ENCODE results near the gene OR4Q3. TPM values are rescaled to one million over a fixed set of nuclear protein-coding genes. Genes with fewer than 3 reads are reported as not detected.
"Not testable (repeated sequence)": the region's sequence is repeated elsewhere in the genome, so short reads cannot be mapped to it uniquely, and the experiment has no call there.

Gene OR4Q3
- total RNA-seq (ENCODE audit: unreplicated experiment) = not detected
- long read RNA-seq = 0 reads

DNA sequence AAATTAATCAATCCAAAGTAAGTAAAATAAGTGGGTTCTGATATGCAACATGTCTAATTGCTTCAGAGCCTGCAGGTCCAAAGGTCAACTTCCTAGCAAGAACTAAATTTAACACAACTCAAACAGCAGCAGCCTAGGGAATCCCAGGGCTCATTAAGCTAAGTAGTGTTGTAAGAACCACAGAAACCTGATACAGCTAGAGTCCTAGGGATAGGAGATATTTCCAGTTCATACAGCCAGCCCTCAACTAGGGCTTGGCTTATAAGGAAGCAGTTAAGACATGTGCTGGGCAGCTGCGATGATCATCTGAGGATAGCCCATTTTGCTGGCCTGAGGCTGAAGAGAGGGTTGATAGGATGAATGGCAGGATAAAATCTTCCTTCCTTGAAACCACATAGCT lies at the start of gene OR4Q3:
Gene OR4Q3, plus strand, starts transcription at position 316 of the 400 bp plus-strand sequence.
- Mint-ChIP-seq H3K36me3 (ENCODE audit: unreplicated experiment) (no peaks in the 10 kb centered on the region), H3K4me1 (ENCODE audit: low read depth, unreplicated experiment) (no peaks in the 10 kb centered on the region), H3K4me3 (ENCODE audit: unreplicated experiment) (no peak within 1 kb of the TSS), H3K27me3 (ENCODE audit: unreplicated experiment) (no peaks in the 10 kb centered on the region), H3K9me3 (ENCODE audit: unreplicated experiment) (peaks cover 5% of the 10 kb centered on the region), H3K27ac (ENCODE audit: unreplicated experiment) (no peak within 1 kb of the TSS)
- no peak for DNase-seq
- TF ChIP-seq, protein P1, sequence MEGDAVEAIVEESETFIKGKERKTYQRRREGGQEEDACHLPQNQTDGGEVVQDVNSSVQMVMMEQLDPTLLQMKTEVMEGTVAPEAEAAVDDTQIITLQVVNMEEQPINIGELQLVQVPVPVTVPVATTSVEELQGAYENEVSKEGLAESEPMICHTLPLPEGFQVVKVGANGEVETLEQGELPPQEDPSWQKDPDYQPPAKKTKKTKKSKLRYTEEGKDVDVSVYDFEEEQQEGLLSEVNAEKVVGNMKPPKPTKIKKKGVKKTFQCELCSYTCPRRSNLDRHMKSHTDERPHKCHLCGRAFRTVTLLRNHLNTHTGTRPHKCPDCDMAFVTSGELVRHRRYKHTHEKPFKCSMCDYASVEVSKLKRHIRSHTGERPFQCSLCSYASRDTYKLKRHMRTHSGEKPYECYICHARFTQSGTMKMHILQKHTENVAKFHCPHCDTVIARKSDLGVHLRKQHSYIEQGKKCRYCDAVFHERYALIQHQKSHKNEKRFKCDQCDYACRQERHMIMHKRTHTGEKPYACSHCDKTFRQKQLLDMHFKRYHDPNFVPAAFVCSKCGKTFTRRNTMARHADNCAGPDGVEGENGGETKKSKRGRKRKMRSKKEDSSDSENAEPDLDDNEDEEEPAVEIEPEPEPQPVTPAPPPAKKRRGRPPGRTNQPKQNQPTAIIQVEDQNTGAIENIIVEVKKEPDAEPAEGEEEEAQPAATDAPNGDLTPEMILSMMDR (IDR thresholded peaks at IDR 0.05; ENCODE audit: partially characterized antibody, unreplicated experiment) = no peak

DNA sequence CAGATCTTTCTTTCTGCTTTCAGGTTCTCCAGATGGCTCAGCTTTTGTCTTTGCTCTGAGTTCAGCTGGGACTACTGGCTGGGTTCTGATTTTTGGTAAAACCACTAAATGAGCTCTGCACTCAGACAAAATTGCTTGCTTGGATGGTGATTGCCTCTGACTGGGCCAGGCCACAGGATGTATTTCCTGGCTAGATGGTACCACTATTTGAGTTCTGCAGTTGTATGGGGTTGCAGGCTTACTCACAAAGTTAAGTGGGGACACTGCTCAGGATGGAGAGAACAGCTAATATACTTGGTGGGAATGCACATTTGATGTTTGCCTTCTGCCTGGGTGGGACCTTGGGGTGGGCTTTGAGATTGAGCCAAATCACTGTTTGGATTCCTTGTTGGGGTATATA lies 14.0 kb upstream of the OR4Q3 start:
- H3K4me3 Mint-ChIP-seq (ENCODE audit: unreplicated experiment) = no peak overlapping the region
- peaks cover 11% of the 10 kb centered on the region for H3K9me3 Mint-ChIP-seq (ENCODE audit: unreplicated experiment)
- H3K27ac Mint-ChIP-seq (ENCODE audit: unreplicated experiment) = no peak overlapping the region
- no peak for DNase-seq
- no peaks in the 10 kb centered on the region for H3K27me3 Mint-ChIP-seq (ENCODE audit: unreplicated experiment)
- TF ChIP-seq, protein P1 (IDR thresholded peaks at IDR 0.05; ENCODE audit: partially characterized antibody, unreplicated experiment) = no peak
- H3K4me1 Mint-ChIP-seq (ENCODE audit: low read depth, unreplicated experiment) = no peaks in the 10 kb centered on the region
- H3K36me3 Mint-ChIP-seq (ENCODE audit: unreplicated experiment) = peaks cover 6% of the 10 kb centered on the region

DNA sequence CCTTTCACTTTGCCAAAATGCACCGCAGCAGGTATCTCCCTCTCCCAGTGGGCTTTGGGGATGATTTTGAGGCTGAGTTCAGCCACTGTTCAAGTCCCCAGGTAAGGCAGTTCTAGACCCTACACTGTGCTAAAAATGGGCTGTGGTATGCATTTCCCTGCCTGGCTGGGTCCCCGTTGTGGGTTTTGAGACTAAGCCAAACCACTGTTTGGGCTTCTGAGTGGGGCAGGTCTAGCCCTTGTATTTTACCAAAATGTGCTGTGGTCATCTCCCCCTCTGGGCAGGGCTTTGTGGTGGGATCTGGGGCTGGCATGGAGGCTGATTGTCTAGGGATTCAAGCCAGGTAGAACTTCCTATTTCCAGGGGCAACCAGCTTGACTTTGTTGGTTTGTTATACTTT lies 13.6 kb upstream of the OR4Q3 start:
- Mint-ChIP-seq H3K36me3 (ENCODE audit: unreplicated experiment) (peaks cover 6% of the 10 kb centered on the region), H3K4me3 (ENCODE audit: unreplicated experiment) (no peak overlapping the region), H3K27ac (ENCODE audit: unreplicated experiment) (no peak overlapping the region), H3K27me3 (ENCODE audit: unreplicated experiment) (no peaks in the 10 kb centered on the region), H3K4me1 (ENCODE audit: low read depth, unreplicated experiment) (no peaks in the 10 kb centered on the region), H3K9me3 (ENCODE audit: unreplicated experiment) (peaks cover 11% of the 10 kb centered on the region)
- DNase-seq = no peak
- TF ChIP-seq, protein P1 (IDR thresholded peaks at IDR 0.05; ENCODE audit: partially characterized antibody, unreplicated experiment) = no peak

DNA sequence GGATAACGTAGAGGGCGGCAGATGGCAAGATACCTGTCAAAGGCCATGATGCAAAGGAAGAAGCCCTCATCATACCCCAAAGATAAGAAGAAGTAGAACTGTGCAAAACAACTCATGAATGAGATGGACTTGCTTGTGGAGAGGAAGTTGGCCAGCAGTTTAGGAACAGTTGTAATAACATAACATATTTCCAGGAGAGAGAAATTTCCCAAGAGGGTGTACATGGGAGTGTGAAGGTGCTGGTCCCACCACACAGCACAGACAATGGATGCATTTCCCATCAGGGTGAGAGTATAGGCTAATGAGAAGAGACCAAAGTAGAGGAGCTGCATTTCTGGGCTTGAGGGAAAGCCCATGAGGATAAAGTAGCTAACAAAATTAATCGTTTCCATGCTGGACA lies 9.5 kb upstream of the OR4Q3 start:
- H3K4me3 Mint-ChIP-seq (ENCODE audit: unreplicated experiment); H3K4me1 Mint-ChIP-seq (ENCODE audit: low read depth, unreplicated experiment); H3K36me3 Mint-ChIP-seq (ENCODE audit: unreplicated experiment); H3K9me3 Mint-ChIP-seq (ENCODE audit: unreplicated experiment); DNase-seq; H3K27me3 Mint-ChIP-seq (ENCODE audit: unreplicated experiment); H3K27ac Mint-ChIP-seq (ENCODE audit: unreplicated experiment): not testable (repeated sequence)

DNA sequence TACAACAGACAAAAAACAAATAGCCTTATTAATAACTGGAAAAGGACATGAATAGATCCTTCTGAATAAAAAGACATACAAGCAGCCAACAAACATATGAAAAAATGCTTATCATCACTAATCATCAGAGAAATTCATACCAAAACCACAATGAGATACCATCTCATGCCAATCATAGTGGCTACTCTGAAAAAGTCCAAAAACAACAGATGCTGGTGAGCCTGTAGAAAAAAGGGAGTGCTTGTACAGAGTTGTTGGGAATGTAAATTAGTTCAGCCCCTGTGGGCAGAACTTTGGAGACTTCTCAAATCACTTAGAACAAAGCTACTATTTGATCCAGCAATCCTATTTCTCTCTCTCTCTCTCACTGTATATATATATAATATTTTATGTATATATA lies 8.9 kb downstream of the OR4Q3 start:
- not testable (repeated sequence) for H3K27ac Mint-ChIP-seq (ENCODE audit: unreplicated experiment); H3K36me3 Mint-ChIP-seq (ENCODE audit: unreplicated experiment); DNase-seq; H3K4me1 Mint-ChIP-seq (ENCODE audit: low read depth, unreplicated experiment); H3K4me3 Mint-ChIP-seq (ENCODE audit: unreplicated experiment); H3K9me3 Mint-ChIP-seq (ENCODE audit: unreplicated experiment); H3K27me3 Mint-ChIP-seq (ENCODE audit: unreplicated experiment)

DNA sequence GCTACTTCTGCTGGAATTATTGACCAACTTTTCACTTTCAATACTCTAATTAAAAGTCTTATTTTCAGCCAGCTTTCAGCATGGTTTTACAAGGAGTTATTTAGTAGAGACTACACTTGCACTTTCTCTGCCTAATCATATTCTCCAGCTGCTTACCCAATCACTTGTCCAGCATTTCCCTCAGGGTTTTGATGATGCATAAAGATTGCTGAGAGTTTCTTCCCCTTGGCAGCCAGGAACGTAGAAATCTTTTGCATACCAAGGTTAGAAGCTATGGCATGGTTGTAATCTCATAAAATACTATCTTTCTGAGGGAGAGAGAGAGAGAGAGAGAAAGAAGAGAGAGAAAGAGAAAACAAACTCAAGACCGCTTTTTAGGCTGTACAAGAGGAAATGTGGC lies 10.8 kb downstream of the OR4Q3 start:
- no peaks in the 10 kb centered on the region for H3K36me3 Mint-ChIP-seq (ENCODE audit: unreplicated experiment)
- peaks cover 4% of the 10 kb centered on the region for H3K27me3 Mint-ChIP-seq (ENCODE audit: unreplicated experiment)
- TF ChIP-seq, protein P1 (IDR thresholded peaks at IDR 0.05; ENCODE audit: partially characterized antibody, unreplicated experiment) = no peak
- DNase-seq = no peak
- H3K27ac Mint-ChIP-seq (ENCODE audit: unreplicated experiment) = no peak overlapping the region
- H3K4me3 Mint-ChIP-seq (ENCODE audit: unreplicated experiment) = no peak overlapping the region
- no peaks in the 10 kb centered on the region for H3K4me1 Mint-ChIP-seq (ENCODE audit: low read depth, unreplicated experiment)
- H3K9me3 Mint-ChIP-seq (ENCODE audit: unreplicated experiment) = peaks cover 7% of the 10 kb centered on the region

DNA sequence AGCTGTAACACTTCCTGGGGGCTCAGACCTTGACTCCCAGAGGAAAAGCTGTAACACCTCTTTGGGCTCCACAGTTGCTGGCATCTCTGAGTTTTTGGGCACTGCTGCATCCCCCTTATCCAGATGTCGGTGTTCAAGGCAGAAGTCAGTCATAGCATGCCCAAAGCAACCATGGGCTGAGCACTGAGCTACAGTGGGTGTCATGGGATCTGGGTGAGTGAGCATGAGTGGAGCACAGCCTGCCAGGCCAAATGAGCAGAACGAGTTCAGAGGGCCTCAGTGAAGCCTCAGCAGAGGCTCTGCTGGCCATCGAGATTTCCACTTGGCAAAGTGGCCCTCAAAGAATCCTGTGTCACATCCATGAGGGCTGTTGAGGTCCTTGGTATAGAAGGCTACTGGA lies 28.1 kb downstream of the OR4Q3 start:
- H3K9me3 Mint-ChIP-seq (ENCODE audit: unreplicated experiment) = peaks cover 24% of the 10 kb centered on the region
- not testable (repeated sequence) for H3K36me3 Mint-ChIP-seq (ENCODE audit: unreplicated experiment); DNase-seq; H3K4me3 Mint-ChIP-seq (ENCODE audit: unreplicated experiment); H3K27me3 Mint-ChIP-seq (ENCODE audit: unreplicated experiment); H3K27ac Mint-ChIP-seq (ENCODE audit: unreplicated experiment); H3K4me1 Mint-ChIP-seq (ENCODE audit: low read depth, unreplicated experiment)

Data from glutamatergic neuron (in vitro differentiated cells).